ENCODE results near the gene PLA2G4D. TPM values are rescaled to one million over a fixed set of nuclear protein-coding genes. Genes with fewer than 3 reads are reported as not detected.

PLA2G4D gene
- polyA plus RNA-seq, 1 experiment, result not detected

- Histone ChIP-seq H3K27me3 (ENCODE audit: control insufficient read depth, insufficient read depth, low read length) (peaks cover 32% of the 10 kb centered on the region), H3K4me3 (ENCODE audit: low read depth, low read length) (no peak overlapping the region), H3K27ac (ENCODE audit: low read depth, low read length) (no peak overlapping the region), H3K9me3 (ENCODE audit: control insufficient read depth, insufficient read depth, low read length) (no peaks in the 10 kb centered on the region)
- DNase-seq (ENCODE audit: low read depth, low spot score), result no peak
- POLR2A ChIA-PET, result no interaction called here
- CTCF ChIA-PET, result interaction anchor here (0.6 to 3.3 kb wide), 17 partner anchors 9 to 475 kb away, joined by 3 to 36 read pairs (median 4); no protein-coding TSS in a partner anchor
- peak; percentile 69 for TF ChIP-seq CTCF (IDR thresholded peaks at IDR 0.05; ENCODE audit: low read depth, low read length)
Observed at GRCh38 chr15:42137461-42138261, 43.3 kb upstream of the PLA2G4D start.

- CTCF ChIA-PET, result interaction anchor here (1.2 kb wide), 1 partner anchor 70 kb away, joined by 4 read pairs; no protein-coding TSS in a partner anchor
Observed at GRCh38 chr15:42136513-42136912, 42.2 kb upstream of the PLA2G4D start.

GRCh38 chr15:42135351-42135750, 41.0 kb upstream of the PLA2G4D start:
- no peaks in the 10 kb centered on the region for H3K9me3 ChIP-seq (ENCODE audit: control insufficient read depth, insufficient read depth, low read length)
- peaks cover 38% of the 10 kb centered on the region for H3K27me3 ChIP-seq (ENCODE audit: control insufficient read depth, insufficient read depth, low read length)
- H3K27ac ChIP-seq (ENCODE audit: low read depth, low read length), result no peak overlapping the region
- ChIA-PET CTCF (interaction anchor here (1.3 kb wide), 1 partner anchor 145 kb away, joined by 7 read pairs; no protein-coding TSS in a partner anchor), POLR2A (interaction anchor here (0.7 kb wide), 1 partner anchor 14 kb away, joined by 4 read pairs; no protein-coding TSS in a partner anchor)
- TF ChIP-seq CTCF (IDR thresholded peaks at IDR 0.05; ENCODE audit: low read depth, low read length), result no peak
- no peak for DNase-seq (ENCODE audit: low read depth, low spot score)
- H3K4me3 ChIP-seq (ENCODE audit: low read depth, low read length), result no peak overlapping the region

More at GRCh38 chr15:42136513-42136912, 42.2 kb upstream of the PLA2G4D start:
- POLR2A ChIA-PET, result no interaction called here
- DNase-seq (ENCODE audit: low read depth, low spot score), result no peak
- no peak overlapping the region for H3K4me3 ChIP-seq (ENCODE audit: low read depth, low read length)
- no peak for TF ChIP-seq CTCF (IDR thresholded peaks at IDR 0.05; ENCODE audit: low read depth, low read length)
- peaks cover 30% of the 10 kb centered on the region for H3K27me3 ChIP-seq (ENCODE audit: control insufficient read depth, insufficient read depth, low read length)
- no peak overlapping the region for H3K27ac ChIP-seq (ENCODE audit: low read depth, low read length)
- H3K9me3 ChIP-seq (ENCODE audit: control insufficient read depth, insufficient read depth, low read length), result no peaks in the 10 kb centered on the region

GRCh38 chr15:42134617-42135245, 40.4 kb upstream of the PLA2G4D start:
- Histone ChIP-seq H3K27me3 (ENCODE audit: control insufficient read depth, insufficient read depth, low read length) (peaks cover 38% of the 10 kb centered on the region), H3K9me3 (ENCODE audit: control insufficient read depth, insufficient read depth, low read length) (no peaks in the 10 kb centered on the region), H3K4me3 (ENCODE audit: low read depth, low read length) (no peak overlapping the region), H3K27ac (ENCODE audit: low read depth, low read length) (no peak overlapping the region)
- POLR2A ChIA-PET, result no interaction called here
- CTCF ChIA-PET, result interaction anchor here (1.0 to 1.3 kb wide), 4 partner anchors 13 to 145 kb away, joined by 3 to 7 read pairs (median 3); no protein-coding TSS in a partner anchor
- no peak for TF ChIP-seq CTCF (IDR thresholded peaks at IDR 0.05; ENCODE audit: low read depth, low read length)
- no peak for DNase-seq (ENCODE audit: low read depth, low spot score)

Data from AG04450 (cell line).